Panc1 (cell line): ENCODE data around the gene KCNMB2.

Experiments
- TCF7L2 ChIP-seq: IDR thresholded peaks from 2 replicates; pipeline ENCODE4 v1.6.1; 2011; ENCODE audit warnings: mild to moderate bottlenecking, low read depth, low read length, inconsistent platforms
- TF ChIP-seq, protein P1 (sequence below): fragments of 450-650 bp; IDR thresholded peaks from 2 replicates; pipeline ENCODE4 v1.5.1; 2017; ENCODE audit warnings: mild to moderate bottlenecking

DNA sequence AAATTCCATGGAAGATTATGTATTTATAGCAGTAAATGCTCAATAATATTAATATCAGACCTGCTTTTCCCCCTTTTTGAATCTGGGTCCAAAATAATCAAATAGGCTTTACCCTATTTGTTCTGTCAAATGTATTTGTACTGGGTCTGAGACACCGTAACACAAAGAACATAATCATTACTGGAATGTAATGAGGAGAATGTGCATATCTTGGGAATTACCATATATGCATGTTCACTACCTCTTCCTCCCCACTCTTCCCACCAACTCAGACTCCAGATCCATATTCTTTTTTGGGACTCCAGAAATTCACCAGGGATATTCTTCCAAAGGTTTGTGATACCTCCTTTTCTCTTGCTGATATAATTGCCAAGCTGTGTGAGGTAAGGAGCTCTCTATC is 237.1 kb downstream of the KCNMB2 start:
- TF ChIP-seq TCF7L2 = no peak
- TF ChIP-seq, protein P1, sequence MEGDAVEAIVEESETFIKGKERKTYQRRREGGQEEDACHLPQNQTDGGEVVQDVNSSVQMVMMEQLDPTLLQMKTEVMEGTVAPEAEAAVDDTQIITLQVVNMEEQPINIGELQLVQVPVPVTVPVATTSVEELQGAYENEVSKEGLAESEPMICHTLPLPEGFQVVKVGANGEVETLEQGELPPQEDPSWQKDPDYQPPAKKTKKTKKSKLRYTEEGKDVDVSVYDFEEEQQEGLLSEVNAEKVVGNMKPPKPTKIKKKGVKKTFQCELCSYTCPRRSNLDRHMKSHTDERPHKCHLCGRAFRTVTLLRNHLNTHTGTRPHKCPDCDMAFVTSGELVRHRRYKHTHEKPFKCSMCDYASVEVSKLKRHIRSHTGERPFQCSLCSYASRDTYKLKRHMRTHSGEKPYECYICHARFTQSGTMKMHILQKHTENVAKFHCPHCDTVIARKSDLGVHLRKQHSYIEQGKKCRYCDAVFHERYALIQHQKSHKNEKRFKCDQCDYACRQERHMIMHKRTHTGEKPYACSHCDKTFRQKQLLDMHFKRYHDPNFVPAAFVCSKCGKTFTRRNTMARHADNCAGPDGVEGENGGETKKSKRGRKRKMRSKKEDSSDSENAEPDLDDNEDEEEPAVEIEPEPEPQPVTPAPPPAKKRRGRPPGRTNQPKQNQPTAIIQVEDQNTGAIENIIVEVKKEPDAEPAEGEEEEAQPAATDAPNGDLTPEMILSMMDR = no peak
